Brain microvascular endothelial cell (primary cell): ENCODE data around the gene SPACA7.
"Not testable (repeated sequence)": the region's sequence is repeated elsewhere in the genome, so short reads cannot be mapped to it uniquely, and the experiment has no call there.

Source experiments
- DNase-seq: peaks from one replicate; pipeline ENCODE4 v3.0.0-alpha.2; 2020
- H3K27ac ChIP-seq: fragments of 250-450 bp; sonication (Bioruptor Pico); 2 replicates; pipeline ENCODE4 v1.5.1; 2020; ENCODE audit warnings: mild to moderate bottlenecking, moderate library complexity
- H3K27me3 ChIP-seq: fragments of 250-450 bp; sonication (Bioruptor Pico); replicated peaks from 2 replicates; pipeline ENCODE4 v1.5.1; 2020; ENCODE audit warnings: mild to moderate bottlenecking
- H3K36me3 ChIP-seq: fragments of 250-450 bp; sonication (Bioruptor Pico); replicated peaks from 2 replicates; pipeline ENCODE4 v1.5.1; 2020; ENCODE audit warnings: mild to moderate bottlenecking
- H3K4me3 ChIP-seq: 2 replicates; pipeline ENCODE4 v1.5.1; 2011; ENCODE audit warnings: low read depth, mild to moderate bottlenecking, control low read depth, low read length, moderate library complexity
- in situ Hi-C: cut with HindIII; loops from 2 replicates; pipeline ENCODE4 v1.10.0; 2017; ENCODE audit warnings: low sequenced_read_pairs, low pct_ligation_motif_present
- TF ChIP-seq, protein P1 (sequence below): IDR thresholded peaks from 2 replicates; pipeline ENCODE4 v1.5.1; 2011; ENCODE audit warnings: low read depth, mild to moderate bottlenecking, moderate library complexity, low read length, control low read depth, inconsistent platforms; ENCODE audit errors: missing control alignments

SPACA7 gene

DNA sequence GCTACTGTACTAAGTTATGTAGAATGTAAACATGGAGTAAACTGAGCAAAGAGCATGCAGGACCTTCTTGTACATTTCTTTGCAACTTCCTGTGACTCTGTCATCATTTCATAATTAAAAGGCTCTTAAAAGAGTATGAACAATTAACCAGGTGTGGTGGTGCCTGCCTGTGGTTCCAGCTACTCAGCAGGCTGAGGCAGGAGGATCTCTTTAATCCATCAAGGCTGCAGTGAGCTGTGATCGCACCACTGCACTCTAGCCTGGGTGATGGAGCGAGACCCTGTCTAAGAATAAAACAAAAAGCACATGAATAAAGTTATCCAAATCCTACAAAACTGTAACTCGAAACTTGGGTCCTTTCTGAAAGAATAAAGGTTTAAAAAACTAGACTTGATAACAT lies 5.8 kb upstream of the SPACA7 start:
- in situ Hi-C loops: no loop called here
- Histone ChIP-seq H3K4me3 (no peak overlapping the region), H3K27me3 (no peaks in the 10 kb centered on the region), H3K27ac (no peak overlapping the region), H3K36me3 (no peaks in the 10 kb centered on the region)
- DNase-seq: no peak
- TF ChIP-seq, protein P1, sequence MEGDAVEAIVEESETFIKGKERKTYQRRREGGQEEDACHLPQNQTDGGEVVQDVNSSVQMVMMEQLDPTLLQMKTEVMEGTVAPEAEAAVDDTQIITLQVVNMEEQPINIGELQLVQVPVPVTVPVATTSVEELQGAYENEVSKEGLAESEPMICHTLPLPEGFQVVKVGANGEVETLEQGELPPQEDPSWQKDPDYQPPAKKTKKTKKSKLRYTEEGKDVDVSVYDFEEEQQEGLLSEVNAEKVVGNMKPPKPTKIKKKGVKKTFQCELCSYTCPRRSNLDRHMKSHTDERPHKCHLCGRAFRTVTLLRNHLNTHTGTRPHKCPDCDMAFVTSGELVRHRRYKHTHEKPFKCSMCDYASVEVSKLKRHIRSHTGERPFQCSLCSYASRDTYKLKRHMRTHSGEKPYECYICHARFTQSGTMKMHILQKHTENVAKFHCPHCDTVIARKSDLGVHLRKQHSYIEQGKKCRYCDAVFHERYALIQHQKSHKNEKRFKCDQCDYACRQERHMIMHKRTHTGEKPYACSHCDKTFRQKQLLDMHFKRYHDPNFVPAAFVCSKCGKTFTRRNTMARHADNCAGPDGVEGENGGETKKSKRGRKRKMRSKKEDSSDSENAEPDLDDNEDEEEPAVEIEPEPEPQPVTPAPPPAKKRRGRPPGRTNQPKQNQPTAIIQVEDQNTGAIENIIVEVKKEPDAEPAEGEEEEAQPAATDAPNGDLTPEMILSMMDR: no peak

DNA sequence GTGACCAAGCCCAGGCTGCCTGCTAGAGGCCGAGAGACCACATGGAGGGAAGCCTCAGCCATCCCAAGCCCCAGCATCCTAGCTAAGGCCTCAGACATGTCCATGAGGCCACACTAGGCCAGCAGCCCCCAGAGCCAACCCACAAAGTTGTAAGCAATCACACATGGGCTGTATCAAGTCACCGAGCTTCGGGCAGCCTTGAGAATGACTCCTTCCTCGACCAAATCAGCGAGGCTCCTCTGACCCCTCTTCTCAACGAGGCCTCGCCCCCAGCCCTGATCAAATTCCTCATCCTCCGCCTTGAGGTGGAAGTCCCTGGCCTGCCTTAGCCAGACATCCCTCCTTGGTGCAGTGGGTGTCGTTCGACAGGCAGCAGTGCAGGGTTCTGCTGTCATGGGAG lies 1.9 kb upstream of the SPACA7 start:
- in situ Hi-C loops: no loop called here
- H3K27me3 ChIP-seq: no peaks in the 10 kb centered on the region
- TF ChIP-seq, protein P1: no peak
- no peak overlapping the region for H3K27ac ChIP-seq
- no peaks in the 10 kb centered on the region for H3K36me3 ChIP-seq
- no peak for DNase-seq
- H3K4me3 ChIP-seq: no peak overlapping the region

DNA sequence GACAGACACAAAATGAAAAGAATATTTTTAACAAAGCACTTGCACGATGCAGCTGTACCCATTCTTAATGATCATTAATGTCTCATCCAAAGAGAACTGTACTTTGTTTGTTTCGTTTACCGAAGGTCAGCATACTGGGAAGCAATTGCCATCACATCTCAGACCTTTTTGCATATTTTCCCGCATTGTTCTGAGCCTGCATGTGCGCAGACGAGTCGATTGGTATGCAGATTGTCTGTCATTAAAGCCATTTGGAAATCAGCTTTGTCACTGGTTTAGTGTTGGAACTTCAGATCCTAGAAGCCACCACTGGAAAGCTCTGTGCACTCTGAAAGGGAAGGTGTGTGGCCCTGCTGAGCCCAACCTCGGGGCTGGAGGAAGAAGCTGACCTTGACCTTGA lies 15.6 kb downstream of the SPACA7 start:
- no peak for DNase-seq
- in situ Hi-C loops: no loop called here
- Histone ChIP-seq H3K4me3 (no peak overlapping the region), H3K36me3 (no peaks in the 10 kb centered on the region), H3K27ac (no peak overlapping the region), H3K27me3 (no peaks in the 10 kb centered on the region)
- TF ChIP-seq, protein P1: no peak

DNA sequence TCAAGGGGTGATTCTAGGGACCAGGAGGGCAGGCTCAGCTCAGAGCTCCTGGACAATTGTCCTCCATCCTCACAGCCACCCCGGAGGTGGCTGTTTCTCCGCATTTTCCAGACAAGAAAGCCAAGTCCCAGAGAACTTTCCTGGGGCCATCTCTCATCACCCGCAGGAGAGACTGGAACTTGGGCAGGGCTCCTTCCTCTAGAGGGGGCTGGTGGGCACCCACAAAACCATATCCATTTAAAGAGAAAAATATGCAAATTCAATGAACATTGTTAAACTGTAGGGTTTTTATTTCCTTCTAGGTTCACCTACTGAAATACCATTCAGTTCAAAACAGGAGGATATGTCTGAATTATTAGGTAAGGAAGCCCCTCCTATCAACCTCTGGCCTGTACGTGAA lies 16.6 kb downstream of the SPACA7 start:
- in situ Hi-C loops: no loop called here
- Histone ChIP-seq H3K4me3 (no peak overlapping the region), H3K36me3 (no peaks in the 10 kb centered on the region), H3K27ac (no peak overlapping the region), H3K27me3 (no peaks in the 10 kb centered on the region)
- TF ChIP-seq, protein P1: no peak
- no peak for DNase-seq

DNA sequence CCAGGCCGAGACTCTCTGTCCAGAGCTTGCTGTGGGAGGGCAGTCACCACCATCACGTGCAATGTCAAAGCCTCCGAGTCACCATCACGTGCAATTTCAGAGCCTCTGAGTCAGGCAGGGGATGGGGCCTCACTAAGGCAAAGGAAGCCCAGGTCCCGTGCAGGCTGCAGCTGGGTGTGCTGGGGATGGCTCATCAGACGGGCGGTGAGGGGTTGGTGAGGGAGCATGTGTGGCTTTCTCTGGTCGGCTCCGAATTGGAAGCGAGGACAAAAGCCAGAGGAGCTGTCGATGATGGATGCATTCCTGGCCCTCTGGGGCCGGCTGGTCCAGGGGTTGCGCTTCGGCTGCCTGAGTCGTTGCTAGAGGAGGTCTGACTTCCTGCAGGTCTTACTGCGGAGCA lies 18.9 kb downstream of the SPACA7 start:
- in situ Hi-C loops, H3K36me3 ChIP-seq, H3K4me3 ChIP-seq, DNase-seq, H3K27ac ChIP-seq, H3K27me3 ChIP-seq: not testable (repeated sequence)

DNA sequence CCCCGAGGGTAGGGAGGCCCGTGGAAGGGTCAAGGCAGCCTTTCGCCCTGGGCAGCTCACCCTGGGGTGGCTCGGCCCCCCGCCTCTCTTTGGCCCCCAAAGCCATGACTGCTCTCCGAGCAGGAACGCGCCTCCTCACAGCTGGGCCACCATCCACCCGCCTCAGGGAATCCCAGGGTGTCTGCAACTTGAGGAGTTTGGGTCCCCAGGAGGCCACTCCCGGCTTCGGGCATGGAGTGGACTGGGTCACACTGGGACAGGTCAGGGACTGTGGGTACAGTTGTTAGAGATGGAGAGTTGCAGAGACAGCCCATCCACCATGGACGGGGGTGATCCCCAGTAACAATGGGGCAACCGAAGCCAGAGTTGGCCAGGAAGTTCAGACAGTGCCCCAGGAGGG lies 19.8 kb downstream of the SPACA7 start:
- H3K27ac ChIP-seq, in situ Hi-C loops: not testable (repeated sequence)

DNA sequence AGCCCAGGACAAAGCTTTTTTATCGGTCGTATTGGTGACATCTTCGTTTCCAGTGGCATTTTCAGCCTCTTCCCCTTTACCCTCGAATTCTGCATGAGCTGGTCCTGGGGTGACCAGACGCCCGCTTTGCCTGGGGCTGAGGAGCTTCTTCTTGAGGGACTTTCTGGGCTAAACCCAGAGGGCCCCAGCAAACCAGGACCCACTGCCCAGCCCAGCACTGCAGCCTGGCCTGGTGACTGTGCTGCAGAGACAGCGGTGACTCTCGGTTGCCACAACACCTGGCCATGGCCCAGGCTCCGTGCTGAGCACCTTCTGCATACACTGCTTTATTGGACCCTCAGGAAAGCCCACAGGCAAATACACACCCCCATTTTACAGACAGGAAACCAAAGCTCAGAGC lies 21.0 kb downstream of the SPACA7 start:
- no peaks in the 10 kb centered on the region for H3K27me3 ChIP-seq
- TF ChIP-seq, protein P1: no peak
- H3K36me3 ChIP-seq: no peaks in the 10 kb centered on the region
- in situ Hi-C loops: no loop called here
- DNase-seq: no peak
- no peak overlapping the region for H3K27ac ChIP-seq
- no peak overlapping the region for H3K4me3 ChIP-seq

More for the DNA sequence above, 19.8 kb downstream of the SPACA7 start:
- H3K36me3 ChIP-seq, H3K4me3 ChIP-seq, DNase-seq, H3K27me3 ChIP-seq: not testable (repeated sequence)

DNA sequence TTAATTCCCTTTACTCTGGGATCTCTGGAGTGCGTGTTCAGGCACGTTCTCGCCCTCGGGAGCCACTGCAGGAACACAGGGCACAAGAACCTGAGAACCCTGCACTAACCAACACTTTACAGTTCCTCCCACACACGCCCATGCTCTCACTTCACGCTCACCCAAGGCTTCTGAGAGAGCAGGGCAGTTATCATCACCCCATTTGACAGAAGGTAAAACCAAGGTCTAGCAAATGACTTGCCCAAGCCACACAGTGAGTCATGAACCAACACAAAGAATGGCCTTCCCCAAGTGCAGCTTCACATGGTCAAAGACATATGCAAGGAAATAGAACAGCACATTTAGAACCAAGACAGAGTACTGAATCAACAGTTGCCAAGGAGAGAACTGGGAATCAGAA lies 22.2 kb downstream of the SPACA7 start:
- DNase-seq, H3K4me3 ChIP-seq, in situ Hi-C loops, H3K27ac ChIP-seq, H3K36me3 ChIP-seq, H3K27me3 ChIP-seq: not testable (repeated sequence)

DNA sequence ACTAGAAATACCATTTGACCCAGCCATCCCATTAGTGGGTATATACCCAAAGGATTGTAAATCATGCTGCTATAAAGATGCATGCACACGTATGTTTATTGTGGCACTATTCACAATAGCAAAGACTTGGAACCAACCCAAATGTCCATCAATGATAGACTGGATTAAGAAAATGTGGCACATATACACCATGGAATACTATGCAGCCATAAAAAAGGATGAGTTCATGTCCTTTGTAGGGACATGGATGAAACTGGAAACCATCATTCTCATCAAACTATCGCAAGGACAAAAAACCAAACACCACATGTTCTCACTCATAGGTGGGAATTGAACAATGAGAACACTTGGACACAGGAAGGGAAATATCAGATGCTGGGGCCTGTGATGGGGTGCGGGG lies 33.7 kb downstream of the SPACA7 start:
- in situ Hi-C loops, H3K27me3 ChIP-seq, DNase-seq, H3K4me3 ChIP-seq, H3K36me3 ChIP-seq, H3K27ac ChIP-seq: not testable (repeated sequence)
